Colon (tissue), 2 donors: ENCODE measurements around the gene IGF1.

ENCODE experiments used
- FAIRE-seq: peaks from 2 replicates; lab custom pipeline; 2012; peaks lifted over from hg19 to GRCh38; lab: Jason Lieb, UNC
- donor health status: control.
- donor health status: control.

IGF1 gene

GRCh38 chr12:102426599-102427542 lies 53.5 kb downstream of the IGF1 start:
- FAIRE-seq = no peak

- FAIRE-seq = no peak
Observed at GRCh38 chr12:102425109-102426039, 55.0 kb downstream of the IGF1 start.

GRCh38 chr12:102423462-102423861 lies 56.9 kb downstream of the IGF1 start:
- no peak for FAIRE-seq

- FAIRE-seq = no peak
Observed at GRCh38 chr12:102421802-102422583, 58.4 kb downstream of the IGF1 start.

- no peak for FAIRE-seq
Observed at GRCh38 chr12:102419094-102419764, 61.1 kb downstream of the IGF1 start.

GRCh38 chr12:102417055-102417454 lies 63.3 kb downstream of the IGF1 start:
- no peak for FAIRE-seq

- FAIRE-seq = no peak
Observed at GRCh38 chr12:102415515-102415914, 64.8 kb downstream of the IGF1 start.

GRCh38 chr12:102413396-102413795 lies 67.0 kb downstream of the IGF1 start:
- no peak for FAIRE-seq

GRCh38 chr12:102410511-102410910 lies 69.9 kb downstream of the IGF1 start:
- no peak for FAIRE-seq

- FAIRE-seq = no peak
Observed at GRCh38 chr12:102408487-102409297, 71.7 kb downstream of the IGF1 start.

- no peak for FAIRE-seq
Observed at GRCh38 chr12:102407776-102408486, 72.4 kb downstream of the IGF1 start.

- FAIRE-seq = no peak
Observed at GRCh38 chr12:102406033-102406584, 74.3 kb downstream of the IGF1 start.

GRCh38 chr12:102401087-102401486 lies 79.3 kb downstream of the IGF1 start:
- FAIRE-seq = no peak

GRCh38 chr12:102399653-102400052 lies 80.7 kb downstream of the IGF1 start:
- FAIRE-seq = no peak

GRCh38 chr12:102396276-102396675 lies 84.1 kb downstream of the IGF1 start:
- FAIRE-seq = no peak

- no peak for FAIRE-seq
Observed at GRCh38 chr12:102394200-102394599, 86.2 kb downstream of the IGF1 start.

GRCh38 chr12:102390068-102390467 lies 90.3 kb downstream of the IGF1 start:
- no peak for FAIRE-seq

GRCh38 chr12:102388469-102388868 lies 91.9 kb downstream of the IGF1 start:
- FAIRE-seq = no peak

GRCh38 chr12:102385343-102385742 lies 95.0 kb downstream of the IGF1 start:
- FAIRE-seq = no peak
